ENCODE data around the gene PRKAR1B. TPM values are rescaled to one million over a fixed set of nuclear protein-coding genes. Genes with fewer than 3 reads are reported as not detected.

Gene PRKAR1B
- total RNA-seq, 1 donor from 2014 or later = 17.0 TPM

GRCh38 chr7:537911-538634 is 189.0 kb downstream of the PRKAR1B start:
- peak; percentile 59 for ATAC-seq

- no peak for ATAC-seq
Measured at GRCh38 chr7:536231-536630, 190.8 kb downstream of the PRKAR1B start.

GRCh38 chr7:534959-535358 is 192.1 kb downstream of the PRKAR1B start:
- ATAC-seq = no peak

- ATAC-seq = no peak
Measured at GRCh38 chr7:534075-534474, 193.0 kb downstream of the PRKAR1B start.

GRCh38 chr7:533266-533665 is 193.8 kb downstream of the PRKAR1B start:
- ATAC-seq = no peak

- no peak for ATAC-seq
Measured at GRCh38 chr7:532379-533143, 194.5 kb downstream of the PRKAR1B start.

- ATAC-seq = no peak
Measured at GRCh38 chr7:531777-532176, 195.3 kb downstream of the PRKAR1B start.

- ATAC-seq = no peak
Measured at GRCh38 chr7:528451-528850, 198.6 kb downstream of the PRKAR1B start.

- ATAC-seq = no peak
Measured at GRCh38 chr7:527723-528122, 199.4 kb downstream of the PRKAR1B start.

GRCh38 chr7:526460-527034 is 200.5 kb downstream of the PRKAR1B start:
- ATAC-seq = peak; percentile 33

GRCh38 chr7:525740-526139 is 201.3 kb downstream of the PRKAR1B start:
- ATAC-seq = no peak

GRCh38 chr7:524800-525199 is 202.3 kb downstream of the PRKAR1B start:
- no peak for ATAC-seq

GRCh38 chr7:523347-524336 is 203.4 kb downstream of the PRKAR1B start:
- no peak for ATAC-seq

GRCh38 chr7:522951-523314 is 204.1 kb downstream of the PRKAR1B start:
- ATAC-seq = no peak

- peak; percentile 11 for ATAC-seq
Measured at GRCh38 chr7:522071-522950, 204.8 kb downstream of the PRKAR1B start.

GRCh38 chr7:521221-522070 is 205.6 kb downstream of the PRKAR1B start:
- ATAC-seq = no peak

- no peak for ATAC-seq
Measured at GRCh38 chr7:520503-521161, 206.4 kb downstream of the PRKAR1B start.

- peak; percentile 15 for ATAC-seq
Measured at GRCh38 chr7:519484-520390, 207.3 kb downstream of the PRKAR1B start, which contains the start of gene PDGFA. PDGFA (minus strand) TSS chr7:519846; CDS start chr7:519001, 845 bp downstream.

All from esophagus mucosa (tissue), 1 donor.